ENCODE measurements around the gene PACS2.

PACS2 gene

GRCh38 chr14:105420974-105421674 lies 106.6 kb downstream of the PACS2 start:
- no peak for DNase-seq (ENCODE audit: extremely low read depth, low read depth)
- H3K4me3 ChIP-seq (replicated peaks; ENCODE audit: low read depth, low read length) = peak overlapping the region; percentile 97
- no peak for TF ChIP-seq CTCF (IDR thresholded peaks at IDR 0.05; ENCODE audit: low read depth, low read length, missing control alignments)

DNA sequence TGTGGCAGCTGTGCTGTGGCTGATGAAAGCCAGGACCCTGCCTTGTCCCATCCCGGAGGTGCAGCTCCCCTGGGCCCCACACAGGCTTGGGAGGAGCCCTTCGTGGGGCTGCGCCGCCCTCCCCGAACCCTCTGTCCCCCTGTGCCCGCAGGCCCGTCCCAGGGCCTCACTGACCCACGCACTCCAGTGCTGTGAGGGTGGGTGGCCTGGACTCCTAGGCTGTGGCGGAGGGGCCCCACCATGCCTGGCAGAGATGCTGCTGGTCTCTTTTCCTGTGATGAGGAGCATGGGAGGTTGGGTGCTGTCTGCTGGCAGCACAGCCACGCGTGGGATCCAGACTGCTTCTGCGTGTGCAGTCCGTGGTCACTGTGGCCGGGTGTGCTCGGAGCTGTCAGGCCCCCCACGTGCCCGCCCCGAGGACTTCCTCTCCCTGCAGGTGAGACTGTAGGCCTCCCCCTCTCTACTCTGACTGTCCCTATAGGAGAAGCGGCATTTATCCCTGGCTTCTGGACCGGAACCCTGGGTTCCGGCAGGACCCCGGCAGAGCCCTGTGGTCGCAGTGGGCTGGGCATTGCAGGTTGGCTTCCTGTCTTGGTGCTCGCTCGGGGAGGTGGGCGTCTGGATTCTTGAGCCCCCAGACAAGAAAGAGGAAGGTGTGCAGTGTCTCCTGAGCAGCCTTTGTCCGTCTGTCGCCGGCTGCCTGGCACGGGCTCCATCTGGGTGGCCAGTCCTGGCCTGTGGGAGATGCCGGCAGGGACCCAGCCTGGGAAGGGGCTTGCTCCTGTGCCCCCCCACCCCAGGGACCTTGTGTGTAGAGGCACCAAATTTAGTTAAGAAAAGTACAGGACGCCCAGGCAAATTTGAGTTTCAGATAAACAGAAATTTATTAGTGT lies 107.4 kb downstream of the PACS2 start:
- no peak for DNase-seq (ENCODE audit: extremely low read depth, low read depth)
- no peak for TF ChIP-seq CTCF (IDR thresholded peaks at IDR 0.05; ENCODE audit: low read depth, low read length, missing control alignments)
- H3K4me3 ChIP-seq (replicated peaks; ENCODE audit: low read depth, low read length) = peak overlapping the region; percentile 97

DNA sequence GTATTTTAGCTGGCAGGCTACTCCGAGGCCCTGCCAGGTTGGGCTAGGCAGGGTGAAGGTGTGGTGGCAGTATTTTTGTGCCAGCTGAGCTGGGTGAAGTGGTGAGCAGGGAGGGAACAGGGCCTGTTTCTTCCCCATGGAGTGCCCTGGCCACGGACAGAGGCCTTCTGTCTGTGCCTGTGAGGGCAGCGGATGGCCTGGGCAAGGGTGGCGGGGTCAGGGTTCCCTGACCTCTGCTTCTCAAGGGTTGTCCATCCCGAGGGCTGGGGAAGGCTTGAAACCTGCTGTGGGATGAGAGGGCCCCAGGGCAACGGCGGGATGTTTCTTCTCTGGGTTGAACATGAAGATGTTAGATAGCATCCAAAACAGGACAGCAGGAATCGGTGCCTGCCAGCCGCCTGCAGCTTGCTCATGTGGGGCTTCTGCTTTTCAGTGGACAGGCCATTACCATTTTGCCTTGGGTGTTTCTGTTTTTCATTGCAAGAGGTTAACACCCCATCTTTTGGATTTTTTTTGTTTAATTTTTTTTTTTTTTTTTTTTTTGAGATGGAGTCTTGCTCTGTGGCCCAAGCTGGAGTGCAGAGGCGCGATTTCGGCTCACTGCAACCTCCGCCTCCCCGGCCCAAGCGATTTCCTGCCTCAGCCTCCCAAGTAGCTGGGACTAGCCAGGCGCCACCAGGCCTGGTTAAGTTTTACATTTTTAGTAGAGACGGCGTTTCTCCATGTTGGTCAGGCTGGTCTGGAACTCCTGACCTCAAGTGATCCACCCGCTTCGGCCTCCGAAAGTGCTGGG lies 108.3 kb downstream of the PACS2 start:
- peak overlapping the region; percentile 97 for H3K4me3 ChIP-seq (replicated peaks; ENCODE audit: low read depth, low read length)
- DNase-seq (ENCODE audit: extremely low read depth, low read depth) = no peak
- no peak for TF ChIP-seq CTCF (IDR thresholded peaks at IDR 0.05; ENCODE audit: low read depth, low read length, missing control alignments)

DNA sequence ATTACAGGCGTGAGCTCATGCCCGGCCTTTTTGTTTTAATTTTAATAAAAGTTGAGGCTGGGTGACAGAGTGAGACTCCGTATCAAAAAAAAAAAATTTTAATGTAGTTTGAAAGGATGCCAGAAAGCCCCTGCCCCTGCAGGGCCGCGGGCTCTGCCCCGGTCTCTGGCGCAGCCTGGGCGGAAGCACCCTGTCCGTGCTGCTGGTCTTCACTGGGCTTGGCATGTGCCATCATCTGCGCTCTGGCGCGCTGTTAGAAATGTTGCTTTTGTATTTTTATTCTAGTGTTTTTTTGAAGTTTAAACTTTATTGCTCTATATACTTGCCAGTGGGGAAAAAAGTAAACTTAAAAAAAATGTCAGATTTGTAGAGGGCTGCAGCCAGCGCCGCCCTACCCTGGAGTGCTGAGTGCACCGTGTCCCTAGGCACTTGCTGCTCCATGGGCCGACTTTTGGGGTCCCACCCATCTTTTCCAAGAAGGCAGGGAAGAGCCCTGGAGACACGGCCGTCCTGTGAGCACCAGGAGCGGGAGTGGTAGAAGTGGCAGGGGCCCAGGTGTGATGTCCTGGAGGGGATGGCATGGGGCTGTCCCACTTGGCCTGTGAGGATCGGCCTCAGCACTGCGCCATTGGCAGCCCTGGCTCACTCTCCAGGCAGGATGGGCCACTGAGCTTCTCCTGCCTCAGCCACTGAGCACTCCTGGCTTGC lies 109.1 kb downstream of the PACS2 start:
- no peak for TF ChIP-seq CTCF (IDR thresholded peaks at IDR 0.05; ENCODE audit: low read depth, low read length, missing control alignments)
- no peak for DNase-seq (ENCODE audit: extremely low read depth, low read depth)
- H3K4me3 ChIP-seq (replicated peaks; ENCODE audit: low read depth, low read length) = no peak overlapping the region

GRCh38 chr14:105424861-105425260 lies 110.3 kb downstream of the PACS2 start:
- TF ChIP-seq CTCF (IDR thresholded peaks at IDR 0.05; ENCODE audit: low read depth, low read length, missing control alignments) = no peak
- no peak for DNase-seq (ENCODE audit: extremely low read depth, low read depth)

DNA sequence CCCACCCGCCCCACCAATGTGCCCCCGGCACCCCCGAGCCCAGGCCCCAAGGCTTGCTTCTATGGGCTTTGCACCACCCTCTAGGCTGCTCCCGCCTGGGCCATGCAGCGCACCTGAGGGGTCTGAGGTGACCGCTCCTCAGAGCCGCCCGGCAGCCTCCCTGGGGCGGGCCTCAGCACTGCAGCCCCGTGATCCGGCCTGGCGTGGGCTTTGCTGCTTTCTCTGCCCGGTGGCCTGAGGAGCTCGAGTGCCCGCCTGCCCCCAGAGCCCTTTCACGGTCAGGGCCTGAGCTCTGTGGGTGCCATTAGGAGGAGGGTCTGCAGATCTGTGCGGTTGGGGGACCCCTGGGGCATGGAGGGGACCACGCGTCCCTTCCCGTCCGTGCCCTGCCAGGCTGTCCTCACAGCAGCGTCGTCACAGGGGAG lies 111.3 kb downstream of the PACS2 start:
- no peak for TF ChIP-seq CTCF (IDR thresholded peaks at IDR 0.05; ENCODE audit: low read depth, low read length, missing control alignments)

More at GRCh38 chr14:105424861-105425260, 110.3 kb downstream of the PACS2 start:
- no peak overlapping the region for H3K4me3 ChIP-seq (replicated peaks; ENCODE audit: low read depth, low read length)

More for the DNA sequence above, 111.3 kb downstream of the PACS2 start:
- H3K4me3 ChIP-seq (replicated peaks; ENCODE audit: low read depth, low read length) = no peak overlapping the region
- no peak for DNase-seq (ENCODE audit: extremely low read depth, low read depth)
